Dendritic cell treated with granulocyte-macrophage colony-stimulating factor and Interleukin-4, amounts not matched to agents 40 ng/mL and 50 ng/mL, for 4 days (primary cell): ENCODE measurements around the gene CTSE.

Experiments
- H3K27ac Mint-ChIP-seq: one replicate; pipeline ENCODE4 v1.8.0; 2022; ENCODE audit warnings: mild to moderate bottlenecking, mixed read lengths
- H3K27me3 Mint-ChIP-seq: one replicate; pipeline ENCODE4 v1.8.0; 2022; ENCODE audit warnings: mild to moderate bottlenecking, mixed read lengths
- H3K36me3 Mint-ChIP-seq: one replicate; pipeline ENCODE4 v1.8.0; 2022; ENCODE audit warnings: low read depth, mixed read lengths
- H3K4me1 Mint-ChIP-seq: one replicate; pipeline ENCODE4 v1.8.0; 2022; ENCODE audit warnings: low read depth, mixed read lengths
- H3K4me3 Mint-ChIP-seq: one replicate; pipeline ENCODE4 v1.8.0; 2022; ENCODE audit warnings: mild to moderate bottlenecking, moderate library complexity, mixed read lengths
- H3K9me3 Mint-ChIP-seq: one replicate; pipeline ENCODE4 v1.8.0; 2022; ENCODE audit warnings: mixed read lengths
- intact Hi-C: fragments of 100-400 bp; cut with micrococcal nuclease; formaldehyde crosslinking; loops from one replicate; pipeline ENCODE4 v1.15.0; 2022

CTSE gene

GRCh38 chr1:206039046-206039973, 15.6 kb upstream of the CTSE start:
- peaks cover 16% of the 10 kb centered on the region for H3K27me3 Mint-ChIP-seq
- H3K4me3 Mint-ChIP-seq, result no peak overlapping the region
- peak overlapping the region; percentile 11 for H3K27ac Mint-ChIP-seq
- intact Hi-C loops, result no loop called here
- H3K4me1 Mint-ChIP-seq, result peaks cover 17% of the 10 kb centered on the region
- H3K36me3 Mint-ChIP-seq, result no peaks in the 10 kb centered on the region
- H3K9me3 Mint-ChIP-seq, result no peaks in the 10 kb centered on the region

- H3K27ac Mint-ChIP-seq, result no peak overlapping the region
- H3K4me3 Mint-ChIP-seq, result no peak overlapping the region
- H3K36me3 Mint-ChIP-seq, result no peaks in the 10 kb centered on the region
- H3K4me1 Mint-ChIP-seq, result peaks cover 29% of the 10 kb centered on the region
- H3K9me3 Mint-ChIP-seq, result no peaks in the 10 kb centered on the region
- intact Hi-C loops, result no loop called here
- H3K27me3 Mint-ChIP-seq, result peaks cover 19% of the 10 kb centered on the region
Observed at GRCh38 chr1:206037581-206037980, 13.9 kb upstream of the CTSE start.

GRCh38 chr1:206036663-206037455, 13.2 kb upstream of the CTSE start:
- no peaks in the 10 kb centered on the region for H3K36me3 Mint-ChIP-seq
- H3K4me1 Mint-ChIP-seq, result peaks cover 36% of the 10 kb centered on the region
- H3K9me3 Mint-ChIP-seq, result no peaks in the 10 kb centered on the region
- intact Hi-C loops, result no loop called here
- no peak overlapping the region for H3K27ac Mint-ChIP-seq
- H3K27me3 Mint-ChIP-seq, result peaks cover 19% of the 10 kb centered on the region
- H3K4me3 Mint-ChIP-seq, result no peak overlapping the region

GRCh38 chr1:206035027-206035426, 11.3 kb upstream of the CTSE start:
- Mint-ChIP-seq H3K27me3 (peaks cover 14% of the 10 kb centered on the region), H3K36me3 (no peaks in the 10 kb centered on the region), H3K9me3 (no peaks in the 10 kb centered on the region), H3K4me1 (peaks cover 42% of the 10 kb centered on the region), H3K27ac (no peak overlapping the region), H3K4me3 (peak overlapping the region; percentile 32)
- intact Hi-C loops, result no loop called here

- H3K9me3 Mint-ChIP-seq, result no peaks in the 10 kb centered on the region
- peaks cover 14% of the 10 kb centered on the region for H3K27me3 Mint-ChIP-seq
- H3K36me3 Mint-ChIP-seq, result no peaks in the 10 kb centered on the region
- H3K4me3 Mint-ChIP-seq, result no peak overlapping the region
- no peak overlapping the region for H3K27ac Mint-ChIP-seq
- peaks cover 41% of the 10 kb centered on the region for H3K4me1 Mint-ChIP-seq
- intact Hi-C loops, result no loop called here
Observed at GRCh38 chr1:206032380-206033140, 8.9 kb upstream of the CTSE start.

- Mint-ChIP-seq H3K27ac (no peak overlapping the region), H3K4me1 (peaks cover 47% of the 10 kb centered on the region), H3K9me3 (no peaks in the 10 kb centered on the region), H3K4me3 (no peak overlapping the region), H3K36me3 (no peaks in the 10 kb centered on the region), H3K27me3 (peaks cover 12% of the 10 kb centered on the region)
- intact Hi-C loops, result loop anchor here (1.0 kb wide), 1 partner anchor 76 kb away; no protein-coding TSS in a partner anchor
Observed at GRCh38 chr1:206030714-206031113, 7.0 kb upstream of the CTSE start.

- no peak overlapping the region for H3K4me3 Mint-ChIP-seq
- peaks cover 12% of the 10 kb centered on the region for H3K27me3 Mint-ChIP-seq
- peaks cover 45% of the 10 kb centered on the region for H3K4me1 Mint-ChIP-seq
- H3K36me3 Mint-ChIP-seq, result no peaks in the 10 kb centered on the region
- no peaks in the 10 kb centered on the region for H3K9me3 Mint-ChIP-seq
- intact Hi-C loops, result loop anchor here (1.0 kb wide), 1 partner anchor 76 kb away; no protein-coding TSS in a partner anchor
- no peak overlapping the region for H3K27ac Mint-ChIP-seq
Observed at GRCh38 chr1:206030191-206030590, 6.5 kb upstream of the CTSE start.

GRCh38 chr1:206029484-206029883, 5.8 kb upstream of the CTSE start:
- no peaks in the 10 kb centered on the region for H3K9me3 Mint-ChIP-seq
- H3K36me3 Mint-ChIP-seq, result no peaks in the 10 kb centered on the region
- H3K4me1 Mint-ChIP-seq, result peaks cover 40% of the 10 kb centered on the region
- no peak overlapping the region for H3K27ac Mint-ChIP-seq
- peaks cover 8% of the 10 kb centered on the region for H3K27me3 Mint-ChIP-seq
- H3K4me3 Mint-ChIP-seq, result no peak overlapping the region
- intact Hi-C loops, result no loop called here

GRCh38 chr1:206025283-206025820, 1.7 kb upstream of the CTSE start:
- Mint-ChIP-seq H3K9me3 (no peaks in the 10 kb centered on the region), H3K4me1 (peaks cover 36% of the 10 kb centered on the region), H3K27ac (no peak overlapping the region), H3K4me3 (no peak overlapping the region), H3K36me3 (no peaks in the 10 kb centered on the region), H3K27me3 (peaks cover 14% of the 10 kb centered on the region)
- intact Hi-C loops, result no loop called here

- Mint-ChIP-seq H3K4me3 (no peak overlapping the region), H3K27ac (no peak overlapping the region), H3K9me3 (no peaks in the 10 kb centered on the region), H3K36me3 (no peaks in the 10 kb centered on the region), H3K27me3 (peaks cover 9% of the 10 kb centered on the region), H3K4me1 (peaks cover 26% of the 10 kb centered on the region)
- intact Hi-C loops, result no loop called here
Observed at GRCh38 chr1:206022766-206023165, 929 bp downstream of the CTSE start.

- Mint-ChIP-seq H3K27ac (no peak overlapping the region), H3K4me1 (peaks cover 26% of the 10 kb centered on the region), H3K27me3 (peaks cover 9% of the 10 kb centered on the region), H3K36me3 (no peaks in the 10 kb centered on the region), H3K4me3 (no peak overlapping the region), H3K9me3 (no peaks in the 10 kb centered on the region)
- intact Hi-C loops, result no loop called here
Observed at GRCh38 chr1:206021626-206022365, 1.9 kb downstream of the CTSE start.

- no peak overlapping the region for H3K4me3 Mint-ChIP-seq
- peaks cover 27% of the 10 kb centered on the region for H3K4me1 Mint-ChIP-seq
- no peaks in the 10 kb centered on the region for H3K9me3 Mint-ChIP-seq
- H3K36me3 Mint-ChIP-seq, result no peaks in the 10 kb centered on the region
- peaks cover 9% of the 10 kb centered on the region for H3K27me3 Mint-ChIP-seq
- intact Hi-C loops, result no loop called here
- H3K27ac Mint-ChIP-seq, result no peak overlapping the region
Observed at GRCh38 chr1:206021008-206021625, 2.6 kb downstream of the CTSE start.
